ENCODE measurements around the gene ROR1. TPM values are rescaled to one million over a fixed set of nuclear protein-coding genes. Genes with fewer than 3 reads are reported as not detected.
A peak's percentile ranks its signal among the peaks of the same experiment; 100 is the strongest.

The ROR1 gene
- total RNA-seq, 1 donor from 2014 or later, result 2.5 TPM

DNA sequence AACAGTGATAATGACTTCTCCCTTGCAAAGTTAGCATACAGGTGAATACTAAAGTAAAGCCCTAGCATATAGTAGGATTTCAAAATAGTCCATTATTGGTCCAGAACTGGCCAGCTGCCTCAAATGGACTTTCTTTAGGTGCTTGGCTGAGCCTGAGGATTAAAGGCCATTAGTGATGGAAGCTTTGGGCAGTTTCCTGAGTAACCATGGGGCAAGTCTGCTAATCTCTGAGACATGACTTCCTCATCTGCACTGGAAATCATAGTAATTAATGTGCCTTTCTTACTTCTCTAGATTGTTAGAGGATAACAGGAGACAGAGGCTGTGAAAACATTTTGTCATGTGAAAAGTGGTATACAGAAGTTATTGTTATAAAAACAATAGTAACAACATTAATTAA lies 273.1 kb downstream of the ROR1 start:
- no peak for DNase-seq (ENCODE audit: low read depth)

DNA sequence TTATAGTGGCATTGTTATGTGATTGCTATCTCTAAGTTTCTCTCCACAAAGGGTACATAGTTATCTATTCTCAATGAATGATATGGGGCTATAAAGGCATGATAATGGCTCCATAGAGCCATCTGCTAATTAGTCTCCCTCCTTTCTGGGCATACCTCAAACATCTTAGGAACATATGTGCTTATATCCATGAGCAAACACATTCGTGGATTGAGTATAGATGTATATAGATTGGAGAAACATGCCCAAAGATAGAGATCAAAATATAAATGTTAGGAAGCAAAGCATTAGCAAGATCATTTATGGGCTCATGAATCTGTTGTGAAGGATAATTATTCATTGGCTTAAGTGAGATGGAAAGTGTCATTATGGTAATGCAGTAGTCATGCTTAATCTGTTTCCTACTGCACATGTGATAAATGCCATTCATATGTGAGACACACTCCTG lies 273.8 kb downstream of the ROR1 start:
- DNase-seq (ENCODE audit: low read depth), result no peak

DNA sequence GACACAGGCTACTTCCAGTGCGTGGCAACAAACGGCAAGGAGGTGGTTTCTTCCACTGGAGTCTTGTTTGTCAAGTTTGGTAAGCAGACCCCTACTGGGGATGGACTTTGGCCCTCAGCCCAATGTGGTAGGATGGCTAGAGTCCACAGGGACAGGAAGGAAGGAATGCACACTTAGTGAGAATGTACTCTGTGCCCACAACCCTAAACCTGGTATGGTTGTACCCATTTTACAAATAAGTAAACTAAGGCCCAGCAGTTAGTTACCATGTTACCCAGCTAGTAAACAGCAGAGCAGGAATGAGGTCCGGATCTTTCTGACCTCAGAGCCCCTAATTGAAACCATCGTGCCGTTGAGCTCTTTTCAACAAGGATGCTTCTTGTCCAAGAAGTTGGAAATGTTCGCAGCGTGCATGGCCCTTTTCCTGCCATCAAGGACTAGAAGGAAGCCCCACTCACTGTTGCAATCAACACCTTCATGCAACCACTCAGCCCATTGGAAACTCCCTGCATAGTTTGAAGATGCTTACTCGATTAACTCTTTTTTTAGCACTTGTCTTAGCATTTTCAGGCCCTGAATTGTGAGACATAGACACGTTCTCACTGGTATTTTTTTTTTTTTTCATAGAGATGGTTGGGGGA lies 276.2 kb downstream of the ROR1 start:
- DNase-seq (ENCODE audit: low read depth), result no peak

DNA sequence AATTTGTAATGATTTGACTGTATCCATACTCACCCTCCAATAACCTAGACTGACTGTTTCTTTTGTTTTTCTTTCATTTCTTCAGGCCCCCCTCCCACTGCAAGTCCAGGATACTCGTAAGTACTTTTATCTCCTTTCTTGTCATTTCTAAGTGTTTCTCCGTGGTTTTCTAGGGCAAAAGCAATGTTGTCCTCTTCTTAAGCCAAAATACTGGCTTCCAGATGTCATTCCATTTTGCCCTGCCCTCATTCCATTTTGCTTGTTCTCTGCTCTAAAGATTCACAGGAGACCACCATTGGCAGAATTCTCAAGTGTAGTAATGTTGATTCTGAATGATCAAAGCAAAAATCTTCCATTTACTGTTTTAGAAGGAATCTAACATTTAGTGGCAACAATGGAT lies 276.8 kb downstream of the ROR1 start:
- DNase-seq (ENCODE audit: low read depth), result no peak

DNA sequence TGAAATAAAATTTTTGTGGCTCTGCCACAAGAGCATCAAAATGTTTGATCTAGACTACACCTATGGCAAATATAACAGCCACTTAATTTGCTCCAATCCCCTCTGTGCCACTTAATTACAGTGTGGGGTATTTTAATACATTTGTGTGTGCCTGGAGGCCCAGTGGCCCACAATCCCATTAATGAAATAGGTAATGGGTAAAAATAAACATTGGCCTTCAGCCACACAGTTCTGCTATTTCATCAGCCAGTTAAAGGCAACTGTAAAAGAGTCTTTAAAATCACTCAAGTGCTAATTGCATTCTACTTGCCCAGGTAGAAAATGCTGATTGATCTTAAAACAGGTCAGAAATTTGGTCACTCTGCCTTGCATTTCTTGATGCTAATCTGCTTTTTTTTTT lies 278.0 kb downstream of the ROR1 start:
- peak; percentile 72 for DNase-seq (ENCODE audit: low read depth)

DNA sequence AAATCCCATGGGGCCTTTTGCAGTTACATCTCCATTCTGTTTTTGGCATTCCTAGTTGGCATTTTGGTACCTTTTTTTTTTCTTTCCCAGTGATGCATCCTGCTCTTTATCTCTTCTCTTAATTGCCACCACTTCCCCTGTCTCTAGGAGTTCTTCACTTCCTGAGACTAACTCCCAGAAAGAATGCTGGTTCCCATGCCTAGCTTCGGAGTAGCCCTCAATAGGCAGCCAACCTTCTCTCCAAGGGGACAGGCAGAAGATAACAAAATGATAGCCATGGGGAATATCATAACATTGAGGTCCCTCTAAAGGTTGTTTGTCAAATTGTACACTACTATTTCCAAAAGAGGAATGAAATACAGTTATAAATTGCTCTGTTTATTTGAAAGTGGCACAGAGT lies 279.0 kb downstream of the ROR1 start:
- DNase-seq (ENCODE audit: low read depth), result no peak

DNA sequence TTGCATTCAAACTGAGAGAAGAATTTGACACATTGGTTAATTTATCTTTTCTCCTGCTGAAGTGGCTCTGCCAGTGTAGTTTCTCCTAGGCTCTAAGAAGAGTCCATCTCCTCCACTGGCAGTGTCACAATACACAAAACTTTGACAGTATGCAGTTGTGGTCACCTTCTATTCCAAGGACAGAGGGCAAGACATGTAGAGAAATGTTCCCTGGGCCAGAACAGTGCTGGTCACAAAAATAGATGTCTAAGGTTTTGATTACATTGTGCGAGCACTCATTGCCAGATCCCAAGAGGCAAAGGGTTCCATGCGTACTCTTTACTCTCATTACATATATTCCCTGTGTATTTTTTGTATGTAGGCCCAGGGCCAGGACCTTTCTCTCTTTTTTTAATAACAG lies 281.5 kb downstream of the ROR1 start:
- DNase-seq (ENCODE audit: low read depth), result no peak

DNA sequence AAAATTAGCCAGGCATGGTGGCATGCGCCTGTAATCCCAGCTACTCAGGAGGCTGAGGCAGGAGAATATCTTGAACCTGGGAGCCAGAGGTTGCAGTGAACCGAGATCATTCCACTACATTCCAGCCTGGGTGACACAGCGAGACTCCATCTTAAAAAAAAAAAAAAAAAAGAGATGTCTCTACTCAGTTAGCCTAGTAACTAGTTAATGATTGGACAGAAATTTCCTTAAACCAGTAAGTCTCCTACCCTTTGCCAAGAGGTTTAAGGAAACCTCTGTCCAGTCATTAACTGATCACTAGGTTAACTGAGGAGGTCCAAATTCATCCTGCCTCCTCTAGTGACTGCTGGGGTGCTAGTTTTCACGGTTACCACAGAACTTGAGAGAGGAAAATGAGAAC lies 285.7 kb downstream of the ROR1 start:
- no peak for DNase-seq (ENCODE audit: low read depth)

DNA sequence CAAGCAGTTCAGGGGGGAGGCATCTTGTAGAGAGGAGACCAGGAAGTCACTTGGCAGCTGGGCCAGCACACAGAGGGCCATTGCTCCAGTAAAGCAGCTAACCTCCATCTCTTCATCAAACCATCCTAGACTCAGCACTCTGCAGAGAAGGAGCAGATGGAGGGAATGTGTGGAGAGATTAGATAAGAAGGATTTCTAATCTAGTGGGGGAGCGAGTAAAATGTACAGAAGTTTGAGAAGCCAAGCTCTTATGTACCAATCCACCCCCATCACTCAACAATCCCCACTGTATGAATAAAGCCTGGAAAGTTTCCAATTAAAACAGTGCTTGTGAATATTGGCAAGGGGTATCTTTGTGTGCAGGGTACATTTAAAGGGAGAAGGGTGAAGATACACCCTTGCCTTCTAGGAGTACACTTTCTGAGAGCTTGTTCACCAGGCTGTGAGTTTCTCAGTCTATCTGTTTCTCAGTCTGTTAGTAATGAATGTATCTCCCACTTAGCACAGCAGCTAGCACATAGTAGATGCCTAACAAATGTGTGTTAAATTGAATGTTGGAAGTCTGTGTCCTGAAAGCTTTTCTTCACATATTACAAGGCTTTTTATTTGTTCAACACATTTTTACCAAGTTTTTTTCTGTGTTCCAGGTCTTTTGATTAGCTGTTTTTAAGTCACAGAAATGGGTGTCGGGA lies 286.9 kb downstream of the ROR1 start:
- DNase-seq (ENCODE audit: low read depth), result no peak

DNA sequence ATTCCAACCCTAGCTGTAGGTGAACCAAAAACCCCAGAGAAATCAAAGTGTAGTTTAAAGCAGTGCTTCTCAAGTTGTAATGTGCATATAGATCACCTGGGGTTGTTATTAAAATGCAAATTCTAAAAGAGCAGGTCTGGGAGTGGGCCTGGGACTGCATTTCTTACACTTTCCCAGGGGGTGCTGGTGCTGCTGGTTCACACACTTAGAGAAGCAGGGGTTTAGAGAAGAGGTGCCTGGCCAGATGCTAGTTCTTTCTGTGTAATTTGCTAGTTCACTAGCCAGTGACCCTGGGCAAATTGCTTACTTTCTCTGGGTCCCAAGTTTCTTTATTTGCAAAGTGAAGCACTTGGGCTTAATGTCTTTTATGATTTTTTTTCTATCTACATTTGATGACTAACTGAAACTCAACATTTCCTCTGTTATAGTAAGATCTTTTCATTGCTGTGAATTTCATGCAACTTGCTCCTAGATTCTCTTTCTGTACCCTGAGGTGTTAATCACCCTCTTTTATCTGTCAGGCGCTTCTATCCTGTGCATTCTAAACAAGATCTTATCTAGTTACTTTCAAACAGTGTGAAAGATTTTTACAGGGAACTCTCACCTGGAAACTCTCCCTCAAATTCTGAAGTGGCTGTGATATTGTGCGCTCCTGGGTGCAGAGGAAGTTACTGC lies 287.8 kb downstream of the ROR1 start:
- DNase-seq (ENCODE audit: low read depth), result no peak

DNA sequence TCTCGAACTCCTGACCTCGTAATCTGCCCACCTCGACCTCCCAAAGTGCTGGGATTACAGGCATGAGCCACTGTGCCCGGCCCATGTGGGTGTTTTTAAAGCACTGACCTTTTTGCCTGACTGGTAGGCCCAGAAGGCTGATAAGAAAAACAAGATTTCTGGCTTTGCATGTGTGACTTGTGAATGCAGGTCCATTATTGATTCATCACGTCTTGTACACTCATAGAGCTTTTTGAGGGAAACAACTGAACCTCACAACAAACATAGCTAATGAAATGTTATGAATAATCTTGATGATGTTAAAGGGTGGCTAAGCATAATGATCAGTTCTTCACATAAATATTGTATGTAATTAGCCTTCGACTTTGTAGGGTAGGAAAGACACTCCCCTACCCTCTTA lies 288.7 kb downstream of the ROR1 start:
- DNase-seq (ENCODE audit: low read depth), result no peak

DNA sequence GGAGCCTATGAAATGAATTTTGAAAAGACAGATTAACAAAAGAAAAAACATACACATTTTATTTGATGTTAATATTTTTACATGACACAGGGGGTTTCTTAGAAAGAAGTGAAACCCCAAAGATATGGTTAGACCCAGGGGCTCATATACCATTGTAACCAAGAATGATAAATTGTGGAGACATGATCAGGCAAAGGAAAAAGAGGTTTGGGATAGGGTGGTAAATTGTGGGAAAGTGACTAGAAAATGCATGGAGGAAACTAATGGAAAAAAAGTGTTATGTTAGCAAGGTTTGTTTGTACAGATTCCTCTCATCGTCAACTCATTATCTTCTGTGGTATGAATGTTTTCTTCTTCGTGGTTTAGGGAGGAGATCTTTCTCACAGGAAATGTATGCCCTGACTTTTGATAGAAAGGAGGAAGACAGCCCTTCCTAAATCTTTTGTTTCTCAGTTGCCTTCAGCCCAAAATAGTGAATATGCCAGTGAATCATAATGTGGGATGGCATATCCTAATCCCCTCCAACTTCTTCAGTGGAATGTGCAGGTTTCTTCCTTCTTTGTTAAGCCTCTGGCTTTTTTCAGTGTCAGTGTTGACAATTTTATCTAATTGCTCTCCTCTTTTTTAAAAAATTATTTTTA lies 289.2 kb downstream of the ROR1 start:
- no peak for DNase-seq (ENCODE audit: low read depth)

DNA sequence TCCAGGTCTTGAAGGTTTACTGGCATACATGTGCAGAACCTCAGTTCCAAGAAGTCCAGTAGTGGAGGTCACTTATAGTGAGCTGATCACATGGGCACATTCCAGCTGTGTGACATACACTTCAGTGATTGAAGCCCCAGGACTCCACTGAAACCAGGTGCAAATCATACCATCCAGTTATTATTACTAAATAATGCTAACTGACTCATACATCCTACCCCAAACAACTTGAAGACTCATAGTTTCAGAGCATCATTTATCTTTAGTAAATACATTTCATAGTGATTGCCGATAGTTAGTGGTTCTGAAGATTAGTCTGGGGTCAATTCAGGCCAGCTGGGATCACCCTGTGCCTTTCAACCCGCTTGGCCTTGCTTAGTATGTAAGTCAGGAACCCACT lies 291.8 kb downstream of the ROR1 start:
- DNase-seq (ENCODE audit: low read depth), result no peak

DNA sequence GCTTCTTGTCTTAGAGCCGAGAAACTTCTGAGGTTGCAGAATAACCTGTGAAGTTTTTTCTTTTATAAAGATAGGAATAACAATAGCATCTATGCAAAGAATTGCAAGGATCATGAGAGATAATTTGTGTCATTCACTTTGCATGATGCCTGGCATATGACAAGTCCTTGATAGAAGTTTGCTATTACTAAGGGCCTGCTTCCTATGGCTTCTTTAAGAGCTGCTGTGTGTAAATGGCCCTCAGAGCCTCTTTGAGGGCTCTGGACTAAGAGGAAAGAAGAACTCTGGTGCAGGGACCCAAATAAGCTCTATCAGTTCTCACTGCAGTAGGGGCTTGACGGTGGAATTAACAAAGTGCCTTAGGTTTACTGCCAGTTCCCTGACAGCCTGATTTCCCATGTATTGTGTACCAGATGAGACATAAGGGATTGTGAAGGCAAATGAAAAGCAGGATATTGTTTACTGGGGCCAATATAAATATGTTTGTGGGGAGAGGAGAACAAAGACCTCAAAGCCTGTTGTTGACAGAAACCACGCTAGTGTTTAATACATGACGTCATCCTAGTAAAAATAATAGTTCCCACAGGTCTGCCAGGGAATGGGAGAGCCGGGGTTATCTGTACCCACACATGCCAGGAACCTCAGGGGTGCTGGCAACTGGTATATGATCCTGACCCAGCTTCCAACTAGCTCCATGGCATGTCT lies 298.4 kb downstream of the ROR1 start:
- DNase-seq (ENCODE audit: low read depth), result peak; percentile 69

DNA sequence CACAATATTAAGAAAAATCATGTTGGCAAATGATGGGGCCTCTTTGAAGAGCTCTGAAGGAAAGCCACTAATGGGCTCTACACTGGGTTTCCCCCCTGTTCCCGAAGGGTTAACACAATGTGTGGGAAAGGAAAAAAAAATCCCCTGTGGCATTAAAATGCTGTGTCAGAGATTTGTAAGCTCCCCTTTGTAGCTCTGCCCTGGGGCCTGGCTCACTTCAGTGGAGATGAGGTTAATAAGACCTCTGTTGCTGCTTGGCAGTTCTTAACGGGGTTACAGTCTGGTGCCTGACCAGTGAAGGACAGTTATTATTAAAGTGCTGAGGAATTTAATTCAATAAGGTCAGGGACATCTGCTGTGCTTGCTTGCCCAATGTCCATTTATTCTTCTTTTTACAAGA lies 299.9 kb downstream of the ROR1 start:
- DNase-seq (ENCODE audit: low read depth), result no peak

DNA sequence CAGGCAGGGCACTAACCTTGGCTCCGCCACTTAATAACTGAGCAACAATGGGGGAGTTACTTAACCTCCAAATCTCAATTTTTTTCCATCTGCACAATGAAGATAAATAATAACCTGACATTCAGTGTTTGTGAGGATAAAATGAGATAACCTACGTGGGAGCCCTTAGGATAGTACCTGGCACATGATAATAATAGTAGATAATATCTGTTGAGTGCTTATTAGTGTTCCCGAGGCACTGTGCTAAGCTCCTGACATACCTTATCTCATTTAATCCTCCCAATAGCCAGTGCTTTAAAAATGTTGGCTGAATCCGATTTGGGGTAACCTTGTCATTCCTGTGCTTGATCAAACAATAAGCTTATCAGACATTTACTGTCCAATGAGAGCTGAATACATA lies 300.9 kb downstream of the ROR1 start:
- DNase-seq (ENCODE audit: low read depth), result no peak

DNA sequence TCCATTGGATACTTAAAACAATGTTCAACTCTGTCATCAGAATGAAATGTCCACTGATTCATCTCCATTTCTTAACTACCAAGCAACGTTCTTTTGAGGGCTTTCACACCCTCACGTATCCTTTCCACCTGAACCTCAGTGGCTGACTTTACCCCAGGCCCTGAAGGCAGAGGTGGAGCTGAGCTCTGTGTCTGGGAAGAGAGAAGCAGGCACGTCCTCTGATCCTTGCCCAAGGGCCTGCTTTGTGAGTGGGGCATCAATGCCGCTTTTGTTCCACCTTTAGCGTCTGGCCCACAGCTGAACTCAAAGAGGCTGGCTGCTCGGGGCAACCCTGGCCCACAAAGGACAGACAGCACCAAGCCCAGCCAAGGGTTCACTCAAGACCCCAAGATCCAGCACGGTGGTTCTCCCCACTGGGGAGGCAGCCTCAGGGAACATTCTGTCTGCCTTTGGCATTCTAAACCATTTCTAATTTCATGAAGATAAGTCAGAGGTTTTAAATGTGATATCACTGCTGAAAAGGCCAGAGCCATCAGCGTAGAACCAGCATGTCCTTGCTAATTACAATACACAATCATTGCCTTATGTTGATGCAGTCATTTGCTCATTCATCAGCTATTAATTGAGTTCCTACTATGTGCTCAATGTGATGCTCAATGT lies 303.6 kb downstream of the ROR1 start:
- no peak for DNase-seq (ENCODE audit: low read depth)

DNA sequence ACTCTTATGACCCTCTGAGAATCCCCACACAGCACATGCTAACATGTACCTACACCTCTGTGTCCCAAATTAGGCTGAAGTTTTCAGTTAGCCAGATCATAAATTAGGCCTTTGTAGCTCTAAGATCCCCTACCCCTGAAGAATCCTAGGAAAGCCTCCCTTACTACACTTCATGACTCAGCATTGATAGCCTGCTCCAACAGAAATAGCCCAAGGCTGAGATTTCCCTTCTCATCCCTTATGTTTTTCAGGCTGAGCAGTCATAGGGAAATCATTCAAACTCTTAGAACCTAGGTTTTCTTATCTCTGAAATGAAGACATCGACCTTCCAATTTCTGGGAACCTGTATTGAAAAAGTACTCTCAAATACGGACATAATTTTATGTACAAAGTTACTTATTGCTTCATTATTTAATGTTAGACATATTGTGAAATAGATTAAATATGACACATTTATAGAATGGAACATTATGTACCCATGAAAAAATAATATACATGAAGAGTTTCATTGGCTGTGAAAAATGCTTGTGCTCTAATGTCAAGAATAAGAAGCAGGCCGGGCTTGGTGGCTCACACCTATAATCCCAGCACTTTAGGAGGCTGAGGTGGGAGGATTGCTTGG lies 307.2 kb downstream of the ROR1 start:
- DNase-seq (ENCODE audit: low read depth), result peak; percentile 37

DNA sequence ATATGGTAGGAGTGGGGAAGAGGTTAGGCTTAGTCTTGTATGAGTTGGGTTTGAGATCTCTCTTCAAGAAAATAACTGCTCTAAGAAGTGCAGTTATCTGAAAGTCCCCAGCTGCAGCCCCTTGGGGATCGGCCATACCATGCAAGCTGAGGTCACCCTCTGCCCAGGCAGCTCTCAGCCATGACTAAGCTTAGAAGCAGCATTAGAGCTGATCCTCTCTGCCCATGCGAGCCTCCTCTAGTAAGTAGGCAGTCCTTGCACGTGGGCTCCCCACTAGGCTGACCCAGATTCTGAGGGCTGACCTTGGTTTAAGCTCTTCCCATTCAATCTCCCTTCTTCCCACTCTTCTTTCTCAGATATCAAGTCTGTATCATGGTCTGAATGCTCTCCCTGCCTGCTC lies 308.6 kb downstream of the ROR1 start:
- DNase-seq (ENCODE audit: low read depth), result peak; percentile 82

DNA sequence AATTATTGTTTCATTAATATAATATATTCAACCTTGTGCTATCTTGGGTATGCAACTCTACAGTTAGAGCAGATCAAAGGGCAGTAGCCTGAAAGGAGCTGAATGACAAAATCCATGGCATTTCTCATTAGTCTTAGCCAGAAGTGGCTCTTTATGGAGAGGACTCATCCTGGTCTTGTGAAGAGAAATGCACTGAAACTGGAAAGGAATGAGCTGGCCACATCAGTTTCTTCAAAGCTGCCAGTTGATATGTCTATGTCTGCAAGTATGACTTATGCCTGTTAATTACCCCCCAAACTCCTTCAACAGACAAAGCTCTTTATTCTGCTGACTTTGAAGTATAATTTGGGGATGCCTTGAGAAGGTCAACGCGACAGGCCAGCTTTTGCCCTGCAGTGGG lies 310.6 kb downstream of the ROR1 start:
- DNase-seq (ENCODE audit: low read depth), result no peak

DNA sequence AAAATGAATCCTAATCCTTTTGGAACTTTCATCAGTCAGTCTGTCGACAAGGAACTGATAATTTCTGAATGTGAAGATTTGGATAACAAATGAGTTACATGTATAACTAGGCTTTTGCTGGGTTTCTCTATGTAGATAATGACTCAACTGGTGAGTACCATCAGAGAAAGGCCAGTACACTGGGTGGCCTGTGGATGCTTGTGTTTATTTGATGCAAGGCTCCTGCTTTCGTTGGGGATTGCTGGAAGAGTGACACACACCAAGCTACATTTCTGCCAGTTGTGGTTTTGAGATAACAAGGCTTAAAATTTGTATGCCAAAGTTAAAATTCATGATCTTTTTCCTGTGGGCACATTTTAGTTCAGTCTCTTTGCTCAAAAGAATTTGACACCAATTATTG lies 314.0 kb downstream of the ROR1 start:
- DNase-seq (ENCODE audit: low read depth), result no peak

All from myocyte (in vitro differentiated cells).